ENCODE results near the gene PKIG. TPM values are rescaled to one million over a fixed set of nuclear protein-coding genes. Genes with fewer than 3 reads are reported as not detected.
A peak's percentile ranks its signal among the peaks of the same experiment; 100 is the strongest.

The PKIG gene
- total RNA-seq, 4 donors from 2014 or later: 78.2 to 108 (median 91.5) TPM

DNA sequence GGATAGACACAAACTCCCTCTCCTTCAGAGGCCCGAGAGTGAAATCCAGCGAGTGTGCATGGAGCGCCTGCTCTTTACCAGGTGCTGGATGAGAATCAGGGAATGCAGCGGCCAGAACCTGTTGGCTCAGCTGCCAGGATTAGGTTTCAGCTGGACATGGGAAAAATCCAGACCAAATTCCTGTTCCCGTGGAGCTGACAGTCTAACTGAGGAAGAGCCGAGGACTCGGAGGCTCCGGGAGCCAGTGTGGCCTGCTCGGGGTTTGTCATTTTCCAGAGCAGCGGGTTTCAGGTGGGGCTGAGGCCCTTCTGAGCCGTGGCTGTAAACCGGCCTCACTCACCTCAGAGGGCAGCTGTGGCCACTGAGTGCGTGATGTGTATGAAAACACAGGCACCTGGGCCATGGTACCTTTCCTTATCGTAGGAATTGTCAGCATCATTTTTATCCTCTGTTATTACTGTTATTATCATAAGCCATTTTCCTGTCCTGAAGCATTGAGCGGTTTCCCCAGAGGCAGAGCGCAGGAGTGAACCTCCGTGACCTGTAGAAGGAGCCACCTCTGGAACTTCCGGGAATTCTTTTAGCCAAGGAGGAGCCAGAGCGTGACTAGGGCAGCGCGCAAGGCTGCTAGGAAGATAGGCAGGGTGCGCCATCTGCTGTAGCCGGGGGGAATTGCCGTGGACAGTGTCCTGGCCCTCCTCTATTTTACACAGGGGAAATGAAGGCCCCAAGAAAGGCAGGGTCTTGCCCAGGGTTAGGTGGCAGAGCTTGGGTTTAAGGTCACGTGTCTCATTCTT is 27.3 kb downstream of the PKIG start:
- Histone ChIP-seq H3K27ac (peak overlapping the region; percentile 45 to 84 (median 60)), H3K36me3 (peaks cover 0 to 18% (median 0%) of the 10 kb centered on the region in 3 donors), H3K4me3 (peak overlapping the region in 1 of 4 donors; percentile 21), H3K4me1 (peaks cover 0 to 21% (median 10%) of the 10 kb centered on the region in 4 donors), H3K9me3 (peaks cover 0 to 5% (median 0%) of the 10 kb centered on the region in 4 donors), H3K27me3 (no peaks in the 10 kb centered on the region)
- 33 to 37% methylated on average over 25 of the region's 25 CpGs for WGBS, 2 donors
- peak; percentile 84 to 96 for DNase-seq (ENCODE audit: low spot score in 2 of 2)
- TF ChIP-seq EP300 (IDR thresholded peaks at IDR 0.05) (peak; percentile 67 to 82), POLR2A (IDR thresholded peaks at IDR 0.05) (no peak)
- TF ChIP-seq, protein P1, sequence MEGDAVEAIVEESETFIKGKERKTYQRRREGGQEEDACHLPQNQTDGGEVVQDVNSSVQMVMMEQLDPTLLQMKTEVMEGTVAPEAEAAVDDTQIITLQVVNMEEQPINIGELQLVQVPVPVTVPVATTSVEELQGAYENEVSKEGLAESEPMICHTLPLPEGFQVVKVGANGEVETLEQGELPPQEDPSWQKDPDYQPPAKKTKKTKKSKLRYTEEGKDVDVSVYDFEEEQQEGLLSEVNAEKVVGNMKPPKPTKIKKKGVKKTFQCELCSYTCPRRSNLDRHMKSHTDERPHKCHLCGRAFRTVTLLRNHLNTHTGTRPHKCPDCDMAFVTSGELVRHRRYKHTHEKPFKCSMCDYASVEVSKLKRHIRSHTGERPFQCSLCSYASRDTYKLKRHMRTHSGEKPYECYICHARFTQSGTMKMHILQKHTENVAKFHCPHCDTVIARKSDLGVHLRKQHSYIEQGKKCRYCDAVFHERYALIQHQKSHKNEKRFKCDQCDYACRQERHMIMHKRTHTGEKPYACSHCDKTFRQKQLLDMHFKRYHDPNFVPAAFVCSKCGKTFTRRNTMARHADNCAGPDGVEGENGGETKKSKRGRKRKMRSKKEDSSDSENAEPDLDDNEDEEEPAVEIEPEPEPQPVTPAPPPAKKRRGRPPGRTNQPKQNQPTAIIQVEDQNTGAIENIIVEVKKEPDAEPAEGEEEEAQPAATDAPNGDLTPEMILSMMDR (IDR thresholded peaks at IDR 0.05): peak; percentile 95 to 97 (median 96)

- no peak for DNase-seq (ENCODE audit: low spot score in 2 of 2)
- Histone ChIP-seq H3K27ac (peak overlapping the region in 3 of 4 donors; percentile 45 to 84 (median 71)), H3K27me3 (no peaks in the 10 kb centered on the region), H3K4me1 (peaks cover 0 to 24% (median 13%) of the 10 kb centered on the region in 4 donors), H3K9me3 (peaks cover 0 to 5% (median 0%) of the 10 kb centered on the region in 4 donors), H3K36me3 (peaks cover 0 to 26% (median 0%) of the 10 kb centered on the region in 3 donors), H3K4me3 (no peak overlapping the region)
- 6 to 7% methylated on average over 1 of the region's 1 CpG for WGBS, 2 donors
- no peak for TF ChIP-seq POLR2A (IDR thresholded peaks at IDR 0.05)
- TF ChIP-seq, protein P1 (IDR thresholded peaks at IDR 0.05): no peak
- TF ChIP-seq EP300 (IDR thresholded peaks at IDR 0.05): no peak
These were observed 28.1 kb downstream of the PKIG start for GRCh38 chr20:44610313-44610962.

DNA sequence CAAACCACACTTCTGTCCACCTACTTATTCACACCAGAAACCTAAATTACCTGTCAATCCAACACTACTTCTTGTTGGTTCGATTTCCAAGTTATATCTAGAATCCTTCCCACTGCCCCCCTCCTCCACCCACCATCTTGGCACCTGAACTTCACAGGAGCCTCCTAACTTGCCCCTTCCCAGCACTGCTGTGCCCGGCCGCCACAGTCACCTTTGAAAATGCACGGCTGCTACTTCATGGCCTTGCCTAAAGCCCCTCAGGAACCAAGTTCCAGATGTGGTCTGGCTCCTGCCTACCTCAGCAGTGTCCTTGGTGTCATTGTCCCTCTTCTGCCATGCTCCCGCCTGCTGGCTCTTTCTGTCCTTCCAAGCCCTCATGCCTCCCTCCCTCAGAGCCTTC is 31.2 kb downstream of the PKIG start:
- Histone ChIP-seq H3K36me3 (peaks cover 0 to 52% (median 0%) of the 10 kb centered on the region in 3 donors), H3K27ac (no peak overlapping the region), H3K9me3 (no peaks in the 10 kb centered on the region), H3K27me3 (no peaks in the 10 kb centered on the region), H3K4me1 (peaks cover 0 to 41% (median 24%) of the 10 kb centered on the region in 4 donors), H3K4me3 (no peak overlapping the region)
- 93 to 95% methylated on average over 5 of the region's 5 CpGs for WGBS, 2 donors
- TF ChIP-seq, protein P1 (IDR thresholded peaks at IDR 0.05): no peak
- TF ChIP-seq EP300 (IDR thresholded peaks at IDR 0.05): no peak
- TF ChIP-seq POLR2A (IDR thresholded peaks at IDR 0.05): no peak
- DNase-seq (ENCODE audit: low spot score in 2 of 2): no peak

GRCh38 chr20:44614525-44614924 is 32.1 kb downstream of the PKIG start:
- H3K9me3 ChIP-seq: no peaks in the 10 kb centered on the region
- no peaks in the 10 kb centered on the region for H3K27me3 ChIP-seq
- TF ChIP-seq, protein P1 (IDR thresholded peaks at IDR 0.05): no peak
- TF ChIP-seq EP300 (IDR thresholded peaks at IDR 0.05): no peak
- H3K36me3 ChIP-seq: peaks cover 0 to 62% (median 0%) of the 10 kb centered on the region in 3 donors
- no peak for DNase-seq (ENCODE audit: low spot score in 2 of 2)
- 80 to 85% methylated on average over 13 to 14 of the region's 14 CpGs for WGBS, 2 donors
- H3K4me3 ChIP-seq: no peak overlapping the region
- peak overlapping the region in 3 of 4 donors; percentile 10 to 41 (median 17) for H3K27ac ChIP-seq
- H3K4me1 ChIP-seq: peaks cover 0 to 33% (median 20%) of the 10 kb centered on the region in 4 donors
